Astrocyte (in vitro differentiated cells and primary cell): Measurements from ENCODE around the gene ZNF362.

Experiments
- CTCF ChIP-seq: IDR thresholded peaks from 2 replicates; pipeline ENCODE4 v1.5.1; 2011; ENCODE audit warnings: low read depth, mild to moderate bottlenecking, inconsistent platforms, low read length, moderate library complexity; ENCODE audit not compliant: insufficient read depth
- EZH2 ChIP-seq: IDR thresholded peaks from 2 replicates; pipeline ENCODE4 v1.6.1; 2012; ENCODE audit warnings: mild to moderate bottlenecking, low read length, inconsistent platforms; ENCODE audit not compliant: insufficient read depth

GRCh38 chr1:33268457-33268856 is 12.2 kb downstream of the ZNF362 start:
- TF ChIP-seq CTCF (no peak), EZH2 (no peak)
